HG03565 (cell line): ENCODE measurements around the gene ZNF502.

Experiments
- ATAC-seq: cut with Tn5 transposase; IDR thresholded peaks from one replicate; pipeline ENCODE4 v1.9.1; 2021; ENCODE audit warnings: mild to moderate bottlenecking, moderate library complexity; ENCODE audit not compliant: unreplicated experiment

Gene ZNF502

GRCh38 chr3:44764248-44764647 lies 51.8 kb downstream of the ZNF502 start:
- no peak for ATAC-seq

- ATAC-seq, result no peak
These were observed 59.1 kb downstream of the ZNF502 start for GRCh38 chr3:44771424-44772098.

- ATAC-seq, result no peak
These were observed 59.6 kb downstream of the ZNF502 start for GRCh38 chr3:44772099-44772442.
